RWPE1 (cell line): ENCODE measurements around the gene HCN1.

Source experiments
- CTCF ChIA-PET: fragments of 350-600 bp; sonication (Branson Sonifier 250); formaldehyde crosslinking; extraction: SDS; loops from one replicate; lab custom pipeline; 2021; lab: Yijun Ruan, JAX
- POLR2A ChIA-PET: fragments of 400-600 bp; formaldehyde crosslinking; extraction: SDS; loops from one replicate; lab custom pipeline; 2020; ENCODE audit warnings: antibody characterized with exemption; ENCODE audit not compliant: low non-redundant PET; lab: Yijun Ruan, JAX
- DNase-seq: peaks from one replicate; pipeline ENCODE4 v3.0.0; 2012; ENCODE audit warnings: low spot score
- H3K27ac ChIP-seq: fragments of 450-650 bp; 2 replicates; pipeline ENCODE4 v1.5.1; 2017
- TF ChIP-seq, protein P1 (sequence below): fragments of 450-650 bp; conservative IDR thresholded peaks from 2 replicates; pipeline ENCODE4 v1.5.1; 2017; ENCODE audit warnings: low read depth, mild to moderate bottlenecking

The HCN1 gene

DNA sequence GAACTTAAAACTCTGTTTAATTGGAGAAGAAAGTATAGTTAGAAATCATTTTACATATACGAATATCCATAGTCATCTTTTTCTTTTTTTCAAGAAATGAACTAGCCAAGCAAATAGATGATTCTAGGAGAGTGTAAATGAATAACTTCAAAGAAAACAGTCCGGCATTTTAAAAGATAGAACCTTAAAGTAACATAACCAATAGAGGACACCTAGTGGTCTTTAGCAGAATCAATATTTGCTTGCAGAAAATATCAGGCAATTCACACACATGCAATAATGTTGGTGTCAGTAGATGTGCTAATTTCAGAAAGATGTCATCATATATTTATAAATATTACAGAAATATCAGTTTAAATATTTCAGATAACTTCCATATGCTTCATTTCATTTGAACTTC is 57.1 kb downstream of the HCN1 start:
- no peak overlapping the region for H3K27ac ChIP-seq
- CTCF ChIA-PET = interaction anchor here (0.7 kb wide), 1 partner anchor 1092 kb away, joined by 3 read pairs; no protein-coding TSS in a partner anchor
- TF ChIP-seq, protein P1, sequence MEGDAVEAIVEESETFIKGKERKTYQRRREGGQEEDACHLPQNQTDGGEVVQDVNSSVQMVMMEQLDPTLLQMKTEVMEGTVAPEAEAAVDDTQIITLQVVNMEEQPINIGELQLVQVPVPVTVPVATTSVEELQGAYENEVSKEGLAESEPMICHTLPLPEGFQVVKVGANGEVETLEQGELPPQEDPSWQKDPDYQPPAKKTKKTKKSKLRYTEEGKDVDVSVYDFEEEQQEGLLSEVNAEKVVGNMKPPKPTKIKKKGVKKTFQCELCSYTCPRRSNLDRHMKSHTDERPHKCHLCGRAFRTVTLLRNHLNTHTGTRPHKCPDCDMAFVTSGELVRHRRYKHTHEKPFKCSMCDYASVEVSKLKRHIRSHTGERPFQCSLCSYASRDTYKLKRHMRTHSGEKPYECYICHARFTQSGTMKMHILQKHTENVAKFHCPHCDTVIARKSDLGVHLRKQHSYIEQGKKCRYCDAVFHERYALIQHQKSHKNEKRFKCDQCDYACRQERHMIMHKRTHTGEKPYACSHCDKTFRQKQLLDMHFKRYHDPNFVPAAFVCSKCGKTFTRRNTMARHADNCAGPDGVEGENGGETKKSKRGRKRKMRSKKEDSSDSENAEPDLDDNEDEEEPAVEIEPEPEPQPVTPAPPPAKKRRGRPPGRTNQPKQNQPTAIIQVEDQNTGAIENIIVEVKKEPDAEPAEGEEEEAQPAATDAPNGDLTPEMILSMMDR = peak; percentile 73
- POLR2A ChIA-PET = no interaction called here
- peak; percentile 22 for DNase-seq

- no peak overlapping the region for H3K27ac ChIP-seq
- ChIA-PET POLR2A (no interaction called here), CTCF (no interaction called here)
- no peak for DNase-seq
- TF ChIP-seq, protein P1 = no peak
Observed at GRCh38 chr5:45627076-45627656, 69.0 kb downstream of the HCN1 start.

DNA sequence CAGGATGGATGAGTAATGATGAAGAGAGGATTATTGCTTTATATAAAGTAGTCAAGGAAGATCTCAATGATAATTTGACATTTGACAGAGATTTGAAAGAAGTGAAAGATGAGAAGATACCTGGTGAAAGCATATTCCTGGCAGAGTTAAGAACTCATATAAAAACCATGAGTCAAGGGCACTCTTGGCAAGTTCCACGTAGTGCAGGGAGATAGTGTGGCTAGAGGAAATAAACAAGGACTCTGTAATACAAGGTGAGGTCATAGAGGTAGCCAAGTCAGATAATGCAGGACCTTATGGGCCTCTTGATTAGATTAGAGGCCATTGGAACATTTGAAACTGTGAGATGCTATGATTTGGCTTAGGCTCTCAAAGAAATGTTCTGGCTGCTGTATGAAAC is 72.3 kb downstream of the HCN1 start:
- TF ChIP-seq, protein P1 = no peak
- POLR2A ChIA-PET = no interaction called here
- no peak for DNase-seq
- no peak overlapping the region for H3K27ac ChIP-seq
- CTCF ChIA-PET = interaction anchor here (0.6 kb wide), 1 partner anchor 18 kb away, joined by 4 read pairs; no protein-coding TSS in a partner anchor

DNA sequence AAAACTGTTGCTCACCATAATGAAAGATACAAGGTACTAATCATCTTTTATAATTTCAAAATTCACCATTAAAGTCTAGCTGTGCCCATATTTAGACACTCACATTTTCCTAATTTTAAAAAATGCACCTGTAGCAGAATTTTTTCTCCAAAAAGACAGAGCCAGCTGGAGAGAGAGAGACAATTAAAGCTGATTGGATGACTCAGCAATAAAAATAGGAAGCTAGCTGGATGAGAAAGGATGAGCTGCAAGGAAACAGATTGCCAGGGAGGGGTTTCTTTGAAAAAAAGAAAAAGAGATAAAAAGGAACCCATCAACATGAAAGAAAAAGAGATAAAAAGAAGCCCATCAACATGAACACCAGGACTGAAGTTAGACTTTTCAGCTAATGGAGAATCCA is 73.8 kb downstream of the HCN1 start:
- TF ChIP-seq, protein P1 = no peak
- no peak overlapping the region for H3K27ac ChIP-seq
- DNase-seq = no peak
- POLR2A ChIA-PET = no interaction called here
- CTCF ChIA-PET = no interaction called here

- no peak overlapping the region for H3K27ac ChIP-seq
- no peak for DNase-seq
- CTCF ChIA-PET = no interaction called here
- POLR2A ChIA-PET = no interaction called here
- TF ChIP-seq, protein P1 = no peak
Observed at GRCh38 chr5:45617859-45618416, 78.2 kb downstream of the HCN1 start.

GRCh38 chr5:45609661-45610060 is 86.5 kb downstream of the HCN1 start:
- DNase-seq = no peak
- H3K27ac ChIP-seq = no peak overlapping the region
- ChIA-PET CTCF (no interaction called here), POLR2A (no interaction called here)
- TF ChIP-seq, protein P1 = no peak
